ENCODE data around the gene C17orf113. TPM values are rescaled to one million over a fixed set of nuclear protein-coding genes. Genes with fewer than 3 reads are reported as not detected.

C17orf113 gene
- total RNA-seq, 1 experiment from 2014 or later: 0.74 TPM

GRCh38 chr17:42028791-42029127, 21.6 kb downstream of the C17orf113 start:
- TF ChIP-seq POLR2AphosphoS5 (IDR thresholded peaks at IDR 0.05; ENCODE audit: low read depth, low read length): no peak
- TF ChIP-seq, protein P1, sequence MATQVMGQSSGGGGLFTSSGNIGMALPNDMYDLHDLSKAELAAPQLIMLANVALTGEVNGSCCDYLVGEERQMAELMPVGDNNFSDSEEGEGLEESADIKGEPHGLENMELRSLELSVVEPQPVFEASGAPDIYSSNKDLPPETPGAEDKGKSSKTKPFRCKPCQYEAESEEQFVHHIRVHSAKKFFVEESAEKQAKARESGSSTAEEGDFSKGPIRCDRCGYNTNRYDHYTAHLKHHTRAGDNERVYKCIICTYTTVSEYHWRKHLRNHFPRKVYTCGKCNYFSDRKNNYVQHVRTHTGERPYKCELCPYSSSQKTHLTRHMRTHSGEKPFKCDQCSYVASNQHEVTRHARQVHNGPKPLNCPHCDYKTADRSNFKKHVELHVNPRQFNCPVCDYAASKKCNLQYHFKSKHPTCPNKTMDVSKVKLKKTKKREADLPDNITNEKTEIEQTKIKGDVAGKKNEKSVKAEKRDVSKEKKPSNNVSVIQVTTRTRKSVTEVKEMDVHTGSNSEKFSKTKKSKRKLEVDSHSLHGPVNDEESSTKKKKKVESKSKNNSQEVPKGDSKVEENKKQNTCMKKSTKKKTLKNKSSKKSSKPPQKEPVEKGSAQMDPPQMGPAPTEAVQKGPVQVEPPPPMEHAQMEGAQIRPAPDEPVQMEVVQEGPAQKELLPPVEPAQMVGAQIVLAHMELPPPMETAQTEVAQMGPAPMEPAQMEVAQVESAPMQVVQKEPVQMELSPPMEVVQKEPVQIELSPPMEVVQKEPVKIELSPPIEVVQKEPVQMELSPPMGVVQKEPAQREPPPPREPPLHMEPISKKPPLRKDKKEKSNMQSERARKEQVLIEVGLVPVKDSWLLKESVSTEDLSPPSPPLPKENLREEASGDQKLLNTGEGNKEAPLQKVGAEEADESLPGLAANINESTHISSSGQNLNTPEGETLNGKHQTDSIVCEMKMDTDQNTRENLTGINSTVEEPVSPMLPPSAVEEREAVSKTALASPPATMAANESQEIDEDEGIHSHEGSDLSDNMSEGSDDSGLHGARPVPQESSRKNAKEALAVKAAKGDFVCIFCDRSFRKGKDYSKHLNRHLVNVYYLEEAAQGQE (IDR thresholded peaks at IDR 0.05; ENCODE audit: insufficient read depth in 1 of 2, low read depth in 2 of 2, low read length in 1 of 2): no peak
- TF ChIP-seq, protein P2, sequence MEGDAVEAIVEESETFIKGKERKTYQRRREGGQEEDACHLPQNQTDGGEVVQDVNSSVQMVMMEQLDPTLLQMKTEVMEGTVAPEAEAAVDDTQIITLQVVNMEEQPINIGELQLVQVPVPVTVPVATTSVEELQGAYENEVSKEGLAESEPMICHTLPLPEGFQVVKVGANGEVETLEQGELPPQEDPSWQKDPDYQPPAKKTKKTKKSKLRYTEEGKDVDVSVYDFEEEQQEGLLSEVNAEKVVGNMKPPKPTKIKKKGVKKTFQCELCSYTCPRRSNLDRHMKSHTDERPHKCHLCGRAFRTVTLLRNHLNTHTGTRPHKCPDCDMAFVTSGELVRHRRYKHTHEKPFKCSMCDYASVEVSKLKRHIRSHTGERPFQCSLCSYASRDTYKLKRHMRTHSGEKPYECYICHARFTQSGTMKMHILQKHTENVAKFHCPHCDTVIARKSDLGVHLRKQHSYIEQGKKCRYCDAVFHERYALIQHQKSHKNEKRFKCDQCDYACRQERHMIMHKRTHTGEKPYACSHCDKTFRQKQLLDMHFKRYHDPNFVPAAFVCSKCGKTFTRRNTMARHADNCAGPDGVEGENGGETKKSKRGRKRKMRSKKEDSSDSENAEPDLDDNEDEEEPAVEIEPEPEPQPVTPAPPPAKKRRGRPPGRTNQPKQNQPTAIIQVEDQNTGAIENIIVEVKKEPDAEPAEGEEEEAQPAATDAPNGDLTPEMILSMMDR (IDR thresholded peaks at IDR 0.05): no peak
- no peak for TF ChIP-seq SIN3A (IDR thresholded peaks at IDR 0.05; ENCODE audit: borderline replicate concordance, insufficient read depth, low read depth, low read length)
- no peak for TF ChIP-seq TCF7L2 (IDR thresholded peaks at IDR 0.05; ENCODE audit: low read depth, low read length)
- ChIA-PET CTCF (interaction anchor here (1.0 kb wide), 1 partner anchor 10 kb away, joined by 3 read pairs; no protein-coding TSS in a partner anchor), POLR2A (no interaction called here)
- H3K36me3 ChIP-seq (ENCODE audit: control insufficient read depth, insufficient read depth, low read length): no peaks in the 10 kb centered on the region
- no peak overlapping the region for H3K4me3 ChIP-seq (ENCODE audit: low read depth in 2 of 2, low read length in 2 of 2)
- peaks cover 5% of the 10 kb centered on the region; the same call in 1 of the 2 replicates for H3K4me1 ChIP-seq (ENCODE audit: control insufficient read depth, insufficient read depth, low read length)
- ATAC-seq: no peak
- H3K27ac ChIP-seq (ENCODE audit: low read length): no peak overlapping the region
- in situ Hi-C loops (cut with HindIII; ENCODE audit: low pct_unique_long_range_greater_than_20kb, low sequenced_read_pairs) (no loop called here), intact Hi-C loops (cut with micrococcal nuclease; ENCODE audit: unreplicated experiment) (loop anchor here (5.0 kb wide), 1 partner anchor 74 kb away; no protein-coding TSS in a partner anchor)
- no peaks in the 10 kb centered on the region for H3K9me3 ChIP-seq (ENCODE audit: control insufficient read depth, insufficient read depth, low read depth, low read length)
- no TSS peak for BruUV-seq (replicated peaks)
- no peaks in the 10 kb centered on the region for H3K27me3 ChIP-seq (ENCODE audit: control insufficient read depth, insufficient read depth, low read length)
- DNase-seq (ENCODE audit: low read depth, low spot score): no peak

GRCh38 chr17:42027961-42028790, 22.2 kb downstream of the C17orf113 start:
- no peaks in the 10 kb centered on the region for H3K36me3 ChIP-seq (ENCODE audit: control insufficient read depth, insufficient read depth, low read length)
- BruUV-seq (replicated peaks): no TSS peak
- TF ChIP-seq TCF7L2 (IDR thresholded peaks at IDR 0.05; ENCODE audit: low read depth, low read length) (no peak), POLR2AphosphoS5 (IDR thresholded peaks at IDR 0.05; ENCODE audit: low read depth, low read length) (no peak)
- TF ChIP-seq, protein P2 (IDR thresholded peaks at IDR 0.05): peak; percentile 52; the same call in 1 of the 2 replicates
- no peaks in the 10 kb centered on the region for H3K9me3 ChIP-seq (ENCODE audit: control insufficient read depth, insufficient read depth, low read depth, low read length)
- ChIA-PET CTCF (interaction anchor here (0.6 to 1.0 kb wide), 2 partner anchors 10 to 526 kb away, joined by 3 to 6 read pairs; no protein-coding TSS in a partner anchor), POLR2A (no interaction called here)
- no peak overlapping the region for H3K4me3 ChIP-seq (ENCODE audit: low read depth in 2 of 2, low read length in 2 of 2)
- no peak for DNase-seq (ENCODE audit: low read depth, low spot score)
- H3K27me3 ChIP-seq (ENCODE audit: control insufficient read depth, insufficient read depth, low read length): no peaks in the 10 kb centered on the region
- ATAC-seq: 0 out of 2 replicates have a peak, but pooled peaks have one; percentile 38
- H3K4me1 ChIP-seq (ENCODE audit: control insufficient read depth, insufficient read depth, low read length): peaks cover 5% of the 10 kb centered on the region; the same call in 1 of the 2 replicates
- H3K27ac ChIP-seq (ENCODE audit: low read length): no peak overlapping the region
- intact Hi-C loops (cut with micrococcal nuclease; ENCODE audit: unreplicated experiment): loop anchor here (5.0 kb wide), 1 partner anchor 74 kb away; no protein-coding TSS in a partner anchor
- in situ Hi-C loops (cut with HindIII; ENCODE audit: low pct_unique_long_range_greater_than_20kb, low sequenced_read_pairs): no loop called here

Data from Panc1 (cell line).